Memory B cell (primary cell): Measurements from ENCODE around the gene COMTD1.

Experiments
- ATAC-seq: fragments of 150-1000 bp; cut with Tn5 transposase; 2 replicates; pipeline ENCODE4 v1.10.0; 2021; ENCODE audit warnings: low read depth, mild to moderate bottlenecking, moderate library complexity
- DNase-seq, 2 donors: peaks; one replicate each; pipeline ENCODE4 v3.0.0; 2022; ENCODE audit warnings: low spot score in 2 of 2
- H3K27ac Mint-ChIP-seq: one replicate; pipeline ENCODE4 v1.8.0; 2022; ENCODE audit warnings: mild to moderate bottlenecking, moderate library complexity, mixed read lengths
- H3K27me3 Mint-ChIP-seq: one replicate; pipeline ENCODE4 v1.8.0; 2022; ENCODE audit warnings: mixed read lengths
- H3K36me3 Mint-ChIP-seq: one replicate; pipeline ENCODE4 v1.8.0; 2022; ENCODE audit warnings: mild to moderate bottlenecking, mixed read lengths
- H3K4me1 Mint-ChIP-seq: one replicate; pipeline ENCODE4 v1.8.0; 2022; ENCODE audit warnings: mixed read lengths
- H3K4me3 Mint-ChIP-seq: one replicate; pipeline ENCODE4 v1.8.0; 2022; ENCODE audit warnings: mild to moderate bottlenecking, moderate library complexity, mixed read lengths
- H3K9me3 Mint-ChIP-seq: one replicate; pipeline ENCODE4 v1.8.0; 2022; ENCODE audit warnings: mixed read lengths

The COMTD1 gene

GRCh38 chr10:75235375-75236177, at the start of gene COMTD1:
COMTD1 (minus strand) TSS chr10:75235957; CDS start chr10:75235928, 29 bp downstream.
- Mint-ChIP-seq H3K27me3 (no peaks in the 10 kb centered on the region), H3K27ac (peak within 1 kb of the TSS; percentile 42), H3K4me1 (peaks cover 4% of the 10 kb centered on the region), H3K9me3 (no peaks in the 10 kb centered on the region), H3K4me3 (peak within 1 kb of the TSS; percentile 85), H3K36me3 (peaks cover 8% of the 10 kb centered on the region)
- peak; percentile 95 to 98 for DNase-seq
- ATAC-seq, result peak; percentile 67

GRCh38 chr10:75283671-75284470, 48.1 kb upstream of the COMTD1 start:
- ATAC-seq, result no peak
- Mint-ChIP-seq H3K9me3 (no peaks in the 10 kb centered on the region), H3K4me3 (no peak overlapping the region), H3K27me3 (peaks cover 30% of the 10 kb centered on the region), H3K27ac (no peak overlapping the region), H3K4me1 (no peaks in the 10 kb centered on the region), H3K36me3 (no peaks in the 10 kb centered on the region)
- no peak for DNase-seq

DNA sequence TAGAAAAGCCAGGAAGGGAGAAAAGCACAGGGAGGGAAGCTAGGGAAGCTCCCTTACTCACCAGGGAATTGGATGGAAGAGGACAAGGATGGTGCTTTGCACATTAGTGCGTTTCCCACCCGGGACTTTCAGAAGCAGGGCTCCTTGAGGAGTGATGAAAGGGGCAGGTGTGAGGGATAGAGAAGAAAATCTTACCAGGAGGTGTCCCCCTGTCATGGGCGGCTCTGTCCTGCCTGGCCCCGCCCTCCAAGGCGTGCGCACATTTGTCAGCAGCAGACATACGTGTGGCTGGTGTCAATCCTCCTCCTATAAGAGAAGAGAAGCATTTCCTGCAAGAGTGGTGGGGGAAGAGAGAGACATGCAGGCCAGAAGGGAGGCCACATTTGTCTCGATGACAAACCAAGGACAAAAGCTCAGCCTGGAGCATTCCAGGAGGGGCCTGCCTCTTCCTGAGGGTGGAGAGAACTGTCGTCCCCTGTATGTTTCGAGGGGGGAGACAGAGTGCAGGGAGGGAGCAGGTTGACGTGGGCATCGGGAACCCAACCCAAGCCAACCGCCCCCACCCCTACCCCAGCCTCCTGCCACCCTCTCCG, 47.4 kb upstream of the COMTD1 start:
- H3K9me3 Mint-ChIP-seq, result no peaks in the 10 kb centered on the region
- H3K36me3 Mint-ChIP-seq, result no peaks in the 10 kb centered on the region
- peaks cover 28% of the 10 kb centered on the region for H3K27me3 Mint-ChIP-seq
- ATAC-seq, result no peak
- no peak overlapping the region for H3K4me3 Mint-ChIP-seq
- H3K4me1 Mint-ChIP-seq, result no peaks in the 10 kb centered on the region
- no peak for DNase-seq
- H3K27ac Mint-ChIP-seq, result no peak overlapping the region

- Mint-ChIP-seq H3K4me1 (no peaks in the 10 kb centered on the region), H3K27me3 (peaks cover 19% of the 10 kb centered on the region), H3K27ac (no peak overlapping the region), H3K36me3 (no peaks in the 10 kb centered on the region), H3K9me3 (no peaks in the 10 kb centered on the region), H3K4me3 (no peak overlapping the region)
- ATAC-seq (no peak), DNase-seq (no peak)
These were observed 46.2 kb upstream of the COMTD1 start for GRCh38 chr10:75281974-75282373.

- ATAC-seq (no peak), DNase-seq (no peak)
- no peak overlapping the region for H3K4me3 Mint-ChIP-seq
- H3K9me3 Mint-ChIP-seq, result no peaks in the 10 kb centered on the region
- no peak overlapping the region for H3K27ac Mint-ChIP-seq
- peaks cover 20% of the 10 kb centered on the region for H3K27me3 Mint-ChIP-seq
- no peaks in the 10 kb centered on the region for H3K4me1 Mint-ChIP-seq
- no peaks in the 10 kb centered on the region for H3K36me3 Mint-ChIP-seq
These were observed 44.5 kb upstream of the COMTD1 start for GRCh38 chr10:75280236-75280635.

- ATAC-seq (no peak), DNase-seq (no peak)
- Mint-ChIP-seq H3K9me3 (no peaks in the 10 kb centered on the region), H3K27me3 (peaks cover 14% of the 10 kb centered on the region), H3K4me1 (no peaks in the 10 kb centered on the region), H3K36me3 (no peaks in the 10 kb centered on the region), H3K27ac (no peak overlapping the region), H3K4me3 (no peak overlapping the region)
These were observed 40.5 kb upstream of the COMTD1 start for GRCh38 chr10:75276069-75276872.

DNA sequence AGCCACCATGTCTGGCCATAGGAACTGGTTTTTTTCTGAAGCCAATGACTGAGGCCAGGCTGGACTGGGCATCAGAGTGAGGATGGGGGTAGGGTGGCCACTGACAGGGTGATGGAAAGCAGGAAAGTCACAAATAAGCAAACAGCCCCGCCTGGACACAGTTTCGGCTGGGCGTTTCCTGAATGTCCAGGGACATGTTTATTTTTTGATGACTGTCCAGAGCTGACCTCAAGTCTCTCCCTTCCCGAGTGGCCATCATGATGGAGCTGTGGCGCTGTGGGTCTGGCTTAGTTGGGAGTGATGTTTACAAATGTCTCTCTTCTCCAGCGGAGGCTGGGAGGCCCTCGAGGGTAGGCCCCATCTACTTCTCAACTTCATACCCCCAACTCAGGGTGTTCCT, 37.1 kb upstream of the COMTD1 start:
- Mint-ChIP-seq H3K9me3 (no peaks in the 10 kb centered on the region), H3K4me3 (no peak overlapping the region)

GRCh38 chr10:75272094-75272493, 36.3 kb upstream of the COMTD1 start:
- H3K36me3 Mint-ChIP-seq, result no peaks in the 10 kb centered on the region
- no peaks in the 10 kb centered on the region for H3K4me1 Mint-ChIP-seq
- no peak overlapping the region for H3K4me3 Mint-ChIP-seq
- DNase-seq (no peak), ATAC-seq (no peak)
- peaks cover 6% of the 10 kb centered on the region for H3K27me3 Mint-ChIP-seq
- H3K27ac Mint-ChIP-seq, result no peak overlapping the region
- no peaks in the 10 kb centered on the region for H3K9me3 Mint-ChIP-seq

More for the DNA sequence above, 37.1 kb upstream of the COMTD1 start:
- H3K36me3 Mint-ChIP-seq, result no peaks in the 10 kb centered on the region
- ATAC-seq (no peak), DNase-seq (no peak)
- peaks cover 6% of the 10 kb centered on the region for H3K27me3 Mint-ChIP-seq
- no peak overlapping the region for H3K27ac Mint-ChIP-seq
- H3K4me1 Mint-ChIP-seq, result no peaks in the 10 kb centered on the region

DNA sequence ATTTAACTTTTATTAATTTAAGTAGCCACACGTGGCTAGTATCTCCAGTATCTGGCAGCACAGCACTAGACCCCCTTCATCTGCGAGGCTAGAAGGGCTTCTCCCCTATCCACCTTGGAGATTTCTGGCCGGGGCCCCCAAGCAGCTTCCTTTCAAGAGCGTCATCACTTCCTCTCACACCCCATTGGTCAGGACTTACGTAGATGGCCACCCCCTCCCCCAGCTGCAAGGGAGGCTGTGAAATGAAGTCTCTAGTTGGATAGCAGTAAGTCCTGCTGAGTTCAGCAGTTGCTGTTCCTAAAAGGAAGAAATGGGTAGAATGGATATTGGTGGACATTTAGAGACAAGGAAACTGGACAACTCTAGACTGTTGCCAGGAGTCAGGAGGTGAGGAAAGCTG, 33.8 kb upstream of the COMTD1 start:
- H3K27me3 Mint-ChIP-seq, result peaks cover 5% of the 10 kb centered on the region
- no peak overlapping the region for H3K4me3 Mint-ChIP-seq
- H3K36me3 Mint-ChIP-seq, result no peaks in the 10 kb centered on the region
- H3K9me3 Mint-ChIP-seq, result no peaks in the 10 kb centered on the region
- no peak overlapping the region for H3K27ac Mint-ChIP-seq
- no peak for ATAC-seq
- no peaks in the 10 kb centered on the region for H3K4me1 Mint-ChIP-seq
- DNase-seq, result no peak

DNA sequence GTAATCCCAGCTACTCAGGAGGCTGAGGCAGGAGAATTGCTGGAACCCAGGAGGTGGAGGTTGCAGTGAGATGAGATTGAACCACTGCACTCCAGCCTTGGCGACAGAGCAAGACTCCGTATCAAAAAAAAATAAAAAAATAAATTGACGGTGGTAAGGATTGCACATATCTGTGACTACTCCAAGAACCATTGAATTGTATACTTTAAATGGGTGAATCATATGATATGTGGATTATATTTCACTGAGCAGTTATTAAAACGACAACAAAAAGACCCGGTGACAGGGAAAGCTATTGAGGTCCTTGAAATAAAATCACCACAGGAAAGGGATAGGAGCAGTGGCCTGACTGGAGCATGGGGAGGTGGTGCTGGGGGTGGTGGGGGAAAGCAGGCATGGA, 31.2 kb upstream of the COMTD1 start:
- Mint-ChIP-seq H3K27ac (no peak overlapping the region), H3K36me3 (no peaks in the 10 kb centered on the region), H3K9me3 (no peaks in the 10 kb centered on the region), H3K27me3 (peaks cover 3% of the 10 kb centered on the region), H3K4me3 (no peak overlapping the region), H3K4me1 (no peaks in the 10 kb centered on the region)
- DNase-seq (no peak), ATAC-seq (no peak)

DNA sequence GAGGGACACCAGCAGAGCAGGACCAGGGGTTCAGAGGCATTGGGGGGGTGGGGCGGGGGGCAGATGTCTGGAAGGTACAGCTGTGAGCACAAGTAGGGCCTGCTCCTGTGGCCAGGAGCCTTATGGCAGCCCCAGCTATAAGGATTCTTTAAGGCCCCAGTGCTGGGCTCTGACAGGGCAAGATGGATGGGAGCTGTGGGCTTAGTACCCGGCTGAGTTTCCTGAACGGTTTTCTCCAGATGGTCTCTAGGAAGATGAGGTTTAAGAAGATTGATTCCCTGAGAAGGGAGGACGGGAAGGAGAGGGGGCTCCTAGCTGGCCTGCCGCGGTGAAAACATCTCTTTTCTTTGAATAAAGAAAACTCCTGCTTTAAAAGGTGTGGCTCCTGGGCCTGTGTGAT, 30.1 kb upstream of the COMTD1 start:
- ATAC-seq (no peak), DNase-seq (no peak)
- peaks cover 3% of the 10 kb centered on the region for H3K27me3 Mint-ChIP-seq
- H3K4me1 Mint-ChIP-seq, result no peaks in the 10 kb centered on the region
- H3K9me3 Mint-ChIP-seq, result no peaks in the 10 kb centered on the region
- no peak overlapping the region for H3K27ac Mint-ChIP-seq
- H3K4me3 Mint-ChIP-seq, result no peak overlapping the region
- H3K36me3 Mint-ChIP-seq, result no peaks in the 10 kb centered on the region

GRCh38 chr10:75263806-75264205, 28.0 kb upstream of the COMTD1 start:
- Mint-ChIP-seq H3K27ac (no peak overlapping the region), H3K9me3 (no peaks in the 10 kb centered on the region), H3K4me1 (no peaks in the 10 kb centered on the region), H3K4me3 (no peak overlapping the region), H3K36me3 (no peaks in the 10 kb centered on the region), H3K27me3 (peaks cover 3% of the 10 kb centered on the region)
- DNase-seq (no peak), ATAC-seq (no peak)

DNA sequence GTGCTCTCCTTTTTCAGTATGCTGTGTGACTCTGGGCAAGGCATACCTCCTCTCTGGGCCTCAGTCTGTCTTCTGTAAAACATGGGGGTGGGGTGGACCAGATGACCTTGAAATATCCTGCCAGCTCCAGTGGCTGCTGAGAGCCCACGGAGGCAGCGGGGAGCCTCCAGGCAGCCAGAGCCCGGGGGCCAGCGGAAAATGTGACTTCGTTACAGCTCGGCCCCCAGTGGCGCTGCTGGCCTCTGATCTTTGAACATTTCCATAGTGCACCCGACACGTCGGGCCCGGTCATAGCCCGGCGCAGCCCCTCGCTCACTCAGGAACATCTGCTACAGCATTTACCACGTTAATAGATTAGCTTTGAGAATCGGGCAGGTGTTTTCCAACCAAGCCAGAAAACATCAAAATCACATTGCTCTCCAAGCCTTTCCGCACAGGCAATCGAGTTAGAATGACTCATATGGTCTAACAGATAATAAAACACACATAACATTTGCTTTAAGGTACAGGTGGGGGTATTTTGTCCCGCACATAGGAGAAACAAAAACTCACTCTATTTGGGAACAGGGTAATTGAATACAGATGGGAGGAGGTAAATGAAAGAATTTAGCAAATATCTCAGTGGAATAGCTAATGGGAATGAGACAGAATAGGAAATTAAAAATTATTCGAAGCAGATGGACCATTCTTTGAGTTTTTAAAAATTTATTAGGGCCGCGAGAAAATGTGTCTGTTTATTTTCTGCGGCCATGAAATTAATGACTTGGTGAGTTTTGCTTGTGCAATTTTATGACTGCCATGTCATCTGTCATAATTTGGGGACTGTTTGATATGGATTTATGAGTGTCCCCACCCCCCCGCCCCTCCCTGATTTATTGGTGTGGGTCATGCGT, 26.3 kb upstream of the COMTD1 start:
- H3K9me3 Mint-ChIP-seq, result no peaks in the 10 kb centered on the region
- DNase-seq (no peak), ATAC-seq (no peak)
- H3K27ac Mint-ChIP-seq, result no peak overlapping the region
- H3K4me1 Mint-ChIP-seq, result no peaks in the 10 kb centered on the region
- no peak overlapping the region for H3K4me3 Mint-ChIP-seq
- no peaks in the 10 kb centered on the region for H3K36me3 Mint-ChIP-seq
- H3K27me3 Mint-ChIP-seq, result peaks cover 3% of the 10 kb centered on the region
